Erythroblast (primary cell): Measurements from ENCODE around the gene ACVR2A.

ENCODE experiments used
- GATA1 ChIP-seq: IDR thresholded peaks from 2 replicates; pipeline ENCODE4 v1.6.1; 2011; ENCODE audit warnings: low read depth, mild to moderate bottlenecking, control low read depth, low read length, moderate library complexity
- POLR2A ChIP-seq: IDR thresholded peaks from 2 replicates; pipeline ENCODE4 v1.6.1; 2011; ENCODE audit warnings: mild to moderate bottlenecking, low read length

- TF ChIP-seq POLR2A, result no peak
- no peak for TF ChIP-seq GATA1
Observed at GRCh38 chr2:147860009-147860408, 15.2 kb downstream of the ACVR2A start.
